ENCODE results near the gene SORCS1. TPM values are rescaled to one million over a fixed set of nuclear protein-coding genes. Genes with fewer than 3 reads are reported as not detected.

Gene SORCS1
- total RNA-seq, 1 experiment from 2014 or later, result not detected

GRCh38 chr10:106877574-106877973 lies 286.9 kb downstream of the SORCS1 start:
- BruUV-seq (replicated peaks), result no TSS peak
- no peaks in the 10 kb centered on the region for H3K79me2 ChIP-seq (ENCODE audit: low read depth)
- ChIA-PET CTCF (no interaction called here), POLR2A (ENCODE audit: unreplicated experiment) (no interaction called here)
- H3K36me3 ChIP-seq (ENCODE audit: low read depth), result no peaks in the 10 kb centered on the region
- no peaks in the 10 kb centered on the region for H3K9me3 ChIP-seq (ENCODE audit: insufficient read depth, low read depth)
- no peaks in the 10 kb centered on the region for H4K20me1 ChIP-seq (ENCODE audit: insufficient read depth)
- no peak overlapping the region for H3K4me2 ChIP-seq
- H2AFZ ChIP-seq, result no peak overlapping the region
- no peaks in the 10 kb centered on the region for H3K27me3 ChIP-seq (ENCODE audit: insufficient read depth, low read depth)
- H3K4me3 ChIP-seq, result no peak overlapping the region
- H3F3A ChIP-seq (ENCODE audit: insufficient read depth, low read depth), result no peaks in the 10 kb centered on the region
- TF ChIP-seq EZH2 (IDR thresholded peaks at IDR 0.05; ENCODE audit: low read depth), result no peak
- TF ChIP-seq, protein P1, sequence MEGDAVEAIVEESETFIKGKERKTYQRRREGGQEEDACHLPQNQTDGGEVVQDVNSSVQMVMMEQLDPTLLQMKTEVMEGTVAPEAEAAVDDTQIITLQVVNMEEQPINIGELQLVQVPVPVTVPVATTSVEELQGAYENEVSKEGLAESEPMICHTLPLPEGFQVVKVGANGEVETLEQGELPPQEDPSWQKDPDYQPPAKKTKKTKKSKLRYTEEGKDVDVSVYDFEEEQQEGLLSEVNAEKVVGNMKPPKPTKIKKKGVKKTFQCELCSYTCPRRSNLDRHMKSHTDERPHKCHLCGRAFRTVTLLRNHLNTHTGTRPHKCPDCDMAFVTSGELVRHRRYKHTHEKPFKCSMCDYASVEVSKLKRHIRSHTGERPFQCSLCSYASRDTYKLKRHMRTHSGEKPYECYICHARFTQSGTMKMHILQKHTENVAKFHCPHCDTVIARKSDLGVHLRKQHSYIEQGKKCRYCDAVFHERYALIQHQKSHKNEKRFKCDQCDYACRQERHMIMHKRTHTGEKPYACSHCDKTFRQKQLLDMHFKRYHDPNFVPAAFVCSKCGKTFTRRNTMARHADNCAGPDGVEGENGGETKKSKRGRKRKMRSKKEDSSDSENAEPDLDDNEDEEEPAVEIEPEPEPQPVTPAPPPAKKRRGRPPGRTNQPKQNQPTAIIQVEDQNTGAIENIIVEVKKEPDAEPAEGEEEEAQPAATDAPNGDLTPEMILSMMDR (conservative IDR thresholded peaks at IDR 0.05), result no peak
- no peaks in the 10 kb centered on the region for H3K4me1 ChIP-seq (replicated peaks; ENCODE audit: insufficient read depth)
- intact Hi-C loops (cut with micrococcal nuclease; ENCODE audit: unreplicated experiment), result no loop called here
- H3K9me2 ChIP-seq (ENCODE audit: insufficient read depth), result no peaks in the 10 kb centered on the region
- H3K27ac ChIP-seq, result no peak overlapping the region
- no peak for DNase-seq

DNA sequence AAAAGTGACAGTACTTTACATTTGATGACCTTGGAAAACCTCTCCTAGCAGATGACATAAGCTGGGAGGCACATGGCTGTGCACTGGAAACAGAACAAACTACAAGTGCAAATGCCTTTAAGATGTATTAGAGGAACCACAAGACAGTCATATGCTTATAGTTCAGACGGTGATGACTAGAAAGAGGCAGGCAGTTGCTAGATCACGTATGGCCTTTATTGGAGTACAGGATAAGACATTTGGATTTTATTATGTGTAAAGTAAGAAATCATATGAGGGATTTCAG lies 290.0 kb downstream of the SORCS1 start:
- Histone ChIP-seq H3F3A (ENCODE audit: insufficient read depth, low read depth) (no peaks in the 10 kb centered on the region), H3K27ac (no peak overlapping the region), H3K36me3 (ENCODE audit: low read depth) (no peaks in the 10 kb centered on the region), H2AFZ (no peak overlapping the region), H3K4me3 (no peak overlapping the region), H3K9me2 (ENCODE audit: insufficient read depth) (no peaks in the 10 kb centered on the region), H3K9me3 (ENCODE audit: insufficient read depth, low read depth) (no peaks in the 10 kb centered on the region), H3K4me1 (replicated peaks; ENCODE audit: insufficient read depth) (no peaks in the 10 kb centered on the region), H4K20me1 (ENCODE audit: insufficient read depth) (no peaks in the 10 kb centered on the region), H3K79me2 (ENCODE audit: low read depth) (no peaks in the 10 kb centered on the region), H3K4me2 (no peak overlapping the region), H3K27me3 (ENCODE audit: insufficient read depth, low read depth) (no peaks in the 10 kb centered on the region)
- TF ChIP-seq, protein P1 (conservative IDR thresholded peaks at IDR 0.05), result no peak
- no peak for TF ChIP-seq EZH2 (IDR thresholded peaks at IDR 0.05; ENCODE audit: low read depth)
- intact Hi-C loops (cut with micrococcal nuclease; ENCODE audit: unreplicated experiment), result no loop called here
- no peak for DNase-seq
- no TSS peak for BruUV-seq (replicated peaks)
- POLR2A ChIA-PET (ENCODE audit: unreplicated experiment), result no interaction called here
- CTCF ChIA-PET, result no interaction called here

DNA sequence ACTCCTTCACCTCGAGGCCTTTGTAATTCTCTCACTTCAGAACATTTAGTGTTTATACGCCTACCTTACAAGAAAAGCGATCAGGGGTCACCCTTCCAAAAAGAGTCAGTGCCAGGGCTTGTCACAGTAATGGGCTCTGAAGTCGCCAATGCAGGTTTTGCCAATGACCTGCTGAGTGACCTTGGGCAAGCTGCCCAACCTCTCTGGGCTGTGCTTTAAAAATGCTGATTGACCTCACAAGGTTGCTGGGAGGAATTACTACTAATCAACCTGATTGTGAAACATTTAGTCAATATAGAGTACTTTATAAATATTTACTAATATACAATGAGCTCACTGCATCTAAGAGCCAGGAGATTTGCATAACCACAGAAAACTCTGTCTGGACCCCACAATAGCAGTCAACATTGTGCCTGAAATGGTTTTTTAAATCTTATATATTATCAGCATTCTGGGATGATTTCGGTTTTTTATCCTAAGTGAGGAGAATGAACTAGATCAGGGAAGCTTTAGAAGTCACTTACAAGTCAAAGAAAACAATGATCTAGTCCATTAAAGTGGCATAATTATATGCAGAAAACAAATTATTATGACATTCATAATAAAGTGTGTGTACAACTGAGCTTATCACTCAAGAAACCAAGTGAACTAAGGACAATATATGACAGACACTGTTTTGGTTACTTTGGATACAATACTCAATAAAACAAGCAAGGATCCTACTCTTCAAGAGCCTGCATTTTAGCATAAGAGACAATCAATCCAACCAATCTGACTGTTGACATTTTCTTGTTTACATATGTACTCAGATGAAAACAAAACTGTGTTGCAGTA lies 290.5 kb downstream of the SORCS1 start:
- intact Hi-C loops (cut with micrococcal nuclease; ENCODE audit: unreplicated experiment), result no loop called here
- no TSS peak for BruUV-seq (replicated peaks)
- no peaks in the 10 kb centered on the region for H3K9me2 ChIP-seq (ENCODE audit: insufficient read depth)
- H3K36me3 ChIP-seq (ENCODE audit: low read depth), result no peaks in the 10 kb centered on the region
- H3K4me3 ChIP-seq, result no peak overlapping the region
- H3K27me3 ChIP-seq (ENCODE audit: insufficient read depth, low read depth), result no peaks in the 10 kb centered on the region
- H2AFZ ChIP-seq, result no peak overlapping the region
- no peaks in the 10 kb centered on the region for H4K20me1 ChIP-seq (ENCODE audit: insufficient read depth)
- H3K27ac ChIP-seq, result no peak overlapping the region
- H3K9me3 ChIP-seq (ENCODE audit: insufficient read depth, low read depth), result no peaks in the 10 kb centered on the region
- no peak for DNase-seq
- H3K4me2 ChIP-seq, result no peak overlapping the region
- no peaks in the 10 kb centered on the region for H3F3A ChIP-seq (ENCODE audit: insufficient read depth, low read depth)
- no peaks in the 10 kb centered on the region for H3K79me2 ChIP-seq (ENCODE audit: low read depth)
- CTCF ChIA-PET, result no interaction called here
- POLR2A ChIA-PET (ENCODE audit: unreplicated experiment), result no interaction called here
- TF ChIP-seq, protein P1 (conservative IDR thresholded peaks at IDR 0.05), result no peak
- TF ChIP-seq EZH2 (IDR thresholded peaks at IDR 0.05; ENCODE audit: low read depth), result no peak
- no peaks in the 10 kb centered on the region for H3K4me1 ChIP-seq (replicated peaks; ENCODE audit: insufficient read depth)

All from PC-9 (cell line).